Measurements from ENCODE around the gene NBAS. TPM values are rescaled to one million over a fixed set of nuclear protein-coding genes. Genes with fewer than 3 reads are reported as not detected.

NBAS gene
- total and polyA plus RNA-seq, 10 of the 15 experiments (the other 5 are each of a cell fraction or from before 2014, with no cell fraction given): 4.3 to 32.7 (median 20.8) TPM

DNA sequence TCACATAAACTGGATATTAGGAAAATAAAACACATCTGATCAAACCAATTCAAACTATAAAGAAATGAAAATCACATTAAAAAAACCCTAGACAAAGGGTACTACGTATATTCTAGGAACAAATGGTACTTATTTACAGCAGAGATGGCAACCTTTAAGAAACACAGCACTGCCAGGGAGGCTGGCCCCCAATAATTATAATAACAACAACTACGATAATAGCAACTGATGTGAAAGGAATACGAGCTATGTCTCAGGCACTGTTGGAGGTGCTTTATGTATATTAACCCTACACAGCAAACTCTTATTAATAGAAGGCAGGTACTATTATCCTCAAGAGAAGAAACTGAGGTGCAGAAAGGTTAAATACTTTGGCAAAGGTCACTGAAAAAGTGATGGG lies 193.9 kb downstream of the NBAS start:
- ChIA-PET SMC1A (ENCODE audit: uncharacterized antibody, unreplicated experiment) (no interaction called here), POLR2A (no interaction called here), CTCF (interaction anchor here (0.9 kb wide), 1 partner anchor 12 kb away, joined by 3 read pairs; no protein-coding TSS in a partner anchor), RAD21 (ENCODE audit: unreplicated experiment) (no interaction called here)
- Histone ChIP-seq H3K4me2 (ENCODE audit: control insufficient read depth, insufficient read depth) (no peak overlapping the region), H4K20me1 (ENCODE audit: control insufficient read depth, insufficient read depth) (no peaks in the 10 kb centered on the region), H2AFZ (ENCODE audit: control insufficient read depth, low read depth, low read length) (no peak overlapping the region), H3K27me3 (replicated peaks in 1 of 2; ENCODE audit: control insufficient read depth in 2 of 2, insufficient read depth in 2 of 2, low read length in 1 of 2) (no peaks in the 10 kb centered on the region), H3K9me3 (replicated peaks; ENCODE audit: control insufficient read depth, insufficient read depth, low read length) (no peaks in the 10 kb centered on the region), H3K4me1 (ENCODE audit: control insufficient read depth, insufficient read depth, low read length) (no peaks in the 10 kb centered on the region), H3K27ac (ENCODE audit: control insufficient read depth, insufficient read depth) (no peak overlapping the region), H3K4me3 (no peak overlapping the region), H3K36me3 (ENCODE audit: control insufficient read depth in 2 of 2, insufficient read depth in 2 of 2, low read length in 1 of 2) (no peaks in the 10 kb centered on the region; a peak in 1 of 4 replicates), H3K9ac (ENCODE audit: control insufficient read depth, insufficient read depth, low read length) (no peak overlapping the region), H3K79me2 (ENCODE audit: control insufficient read depth, insufficient read depth, low read length) (no peaks in the 10 kb centered on the region)
- no TSS peak for BruUV-seq (replicated peaks)
- ATAC-seq (no peak), DNase-seq (ENCODE audit: low read depth, low spot score) (no peak), FAIRE-seq (no peak)
- 100% methylated on average over 3 of the region's 3 CpGs for WGBS (ENCODE audit: insufficient coverage, insufficient replicate concordance, low lambda C conversion rate, missing lambda C conversion rate)
- TF ChIP-seq, protein P1, sequence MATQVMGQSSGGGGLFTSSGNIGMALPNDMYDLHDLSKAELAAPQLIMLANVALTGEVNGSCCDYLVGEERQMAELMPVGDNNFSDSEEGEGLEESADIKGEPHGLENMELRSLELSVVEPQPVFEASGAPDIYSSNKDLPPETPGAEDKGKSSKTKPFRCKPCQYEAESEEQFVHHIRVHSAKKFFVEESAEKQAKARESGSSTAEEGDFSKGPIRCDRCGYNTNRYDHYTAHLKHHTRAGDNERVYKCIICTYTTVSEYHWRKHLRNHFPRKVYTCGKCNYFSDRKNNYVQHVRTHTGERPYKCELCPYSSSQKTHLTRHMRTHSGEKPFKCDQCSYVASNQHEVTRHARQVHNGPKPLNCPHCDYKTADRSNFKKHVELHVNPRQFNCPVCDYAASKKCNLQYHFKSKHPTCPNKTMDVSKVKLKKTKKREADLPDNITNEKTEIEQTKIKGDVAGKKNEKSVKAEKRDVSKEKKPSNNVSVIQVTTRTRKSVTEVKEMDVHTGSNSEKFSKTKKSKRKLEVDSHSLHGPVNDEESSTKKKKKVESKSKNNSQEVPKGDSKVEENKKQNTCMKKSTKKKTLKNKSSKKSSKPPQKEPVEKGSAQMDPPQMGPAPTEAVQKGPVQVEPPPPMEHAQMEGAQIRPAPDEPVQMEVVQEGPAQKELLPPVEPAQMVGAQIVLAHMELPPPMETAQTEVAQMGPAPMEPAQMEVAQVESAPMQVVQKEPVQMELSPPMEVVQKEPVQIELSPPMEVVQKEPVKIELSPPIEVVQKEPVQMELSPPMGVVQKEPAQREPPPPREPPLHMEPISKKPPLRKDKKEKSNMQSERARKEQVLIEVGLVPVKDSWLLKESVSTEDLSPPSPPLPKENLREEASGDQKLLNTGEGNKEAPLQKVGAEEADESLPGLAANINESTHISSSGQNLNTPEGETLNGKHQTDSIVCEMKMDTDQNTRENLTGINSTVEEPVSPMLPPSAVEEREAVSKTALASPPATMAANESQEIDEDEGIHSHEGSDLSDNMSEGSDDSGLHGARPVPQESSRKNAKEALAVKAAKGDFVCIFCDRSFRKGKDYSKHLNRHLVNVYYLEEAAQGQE (IDR thresholded peaks at IDR 0.05; ENCODE audit: low read depth, low read length): no peak
- no peak for TF ChIP-seq USF1 (IDR thresholded peaks at IDR 0.05; ENCODE audit: borderline replicate concordance, extremely low read length, insufficient read depth, low read depth, low read length)
- no peak for TF ChIP-seq CEBPB (IDR thresholded peaks at IDR 0.05; ENCODE audit: borderline replicate concordance in 1 of 2, low read depth in 2 of 2, low read length in 2 of 2)
- no peak for TF ChIP-seq TCF3 (IDR thresholded peaks at IDR 0.05; ENCODE audit: borderline replicate concordance, insufficient read depth, low read depth, low read length)
- no peak for TF ChIP-seq BHLHE40 (IDR thresholded peaks at IDR 0.05; ENCODE audit: borderline replicate concordance in 1 of 2, low read depth in 2 of 2, low read length in 1 of 2)
- no peak for TF ChIP-seq NFXL1 (IDR thresholded peaks at IDR 0.05; ENCODE audit: borderline replicate concordance)
- TF ChIP-seq CHD2 (IDR thresholded peaks at IDR 0.05; ENCODE audit: borderline replicate concordance, low read depth, low read length): no peak
- TF ChIP-seq TAF1 (IDR thresholded peaks at IDR 0.05; ENCODE audit: borderline replicate concordance, low read depth, low read length): no peak
- TF ChIP-seq TCF12 (IDR thresholded peaks at IDR 0.05; ENCODE audit: low read depth, low read length): no peak
- TF ChIP-seq SMAD5 (IDR thresholded peaks at IDR 0.05; ENCODE audit: low read depth): no peak
- TF ChIP-seq MYC (IDR thresholded peaks at IDR 0.05; ENCODE audit: insufficient read depth, insufficient read length, insufficient replicate concordance, low read length, severe bottlenecking): no peak
- no peak for TF ChIP-seq YBX1 (IDR thresholded peaks at IDR 0.05)
- no peak for TF ChIP-seq SREBF2 (IDR thresholded peaks at IDR 0.05; ENCODE audit: low read length)
- intact Hi-C loops (cut with micrococcal nuclease; ENCODE audit: unreplicated experiment) (no loop called here), in situ Hi-C loops (cut with MboI) (no loop called here)

Measured in GM12878 (cell line).